SK-N-SH treated with all-trans-retinoic acid at 6 μM for 48 hours (cell line): Measurements from ENCODE around the gene PALLD.

Source experiments
- ATAC-seq: fragments of 200-7000 bp; cut with Tn5 transposase; 3 replicates; pipeline ENCODE4 v1.9.1; 2020; ENCODE audit warnings: mild to moderate bottlenecking, moderate library complexity
- ARNTL ChIP-seq: fragments of 450-650 bp; formaldehyde crosslinking; IDR thresholded peaks from 2 replicates; pipeline ENCODE4 v1.5.0; 2020; ENCODE audit warnings: low read depth, mild to moderate bottlenecking, moderate library complexity, borderline replicate concordance
- BACH2 ChIP-seq: fragments of 250-450 bp; sonication (Bioruptor Pico); IDR thresholded peaks from 2 replicates; pipeline ENCODE4 v1.9.0; 2021; ENCODE audit warnings: mild to moderate bottlenecking, borderline replicate concordance
- CREB5 ChIP-seq: fragments of 250-450 bp; sonication (Bioruptor Pico); IDR thresholded peaks from 2 replicates; pipeline ENCODE4 v1.5.1; 2020; ENCODE audit warnings: low read depth, mild to moderate bottlenecking, moderate library complexity
- CSDC2 ChIP-seq: fragments of 250-450 bp; sonication (Bioruptor Pico); IDR thresholded peaks from 2 replicates; pipeline ENCODE4 v1.5.0; 2020; ENCODE audit warnings: mild to moderate bottlenecking, moderate library complexity
- ESRRG ChIP-seq: fragments of 250-450 bp; sonication (Bioruptor Pico); IDR thresholded peaks from 2 replicates; pipeline ENCODE4 v1.6.1; 2021; ENCODE audit warnings: mild to moderate bottlenecking
- GLIS3 ChIP-seq: fragments of 250-450 bp; sonication (Bioruptor Pico); IDR thresholded peaks from 2 replicates; pipeline ENCODE4 v1.5.0; 2020; ENCODE audit warnings: mild to moderate bottlenecking, moderate library complexity
- ISL1 ChIP-seq: fragments of 250-450 bp; sonication (Bioruptor Pico); IDR thresholded peaks from 2 replicates; pipeline ENCODE4 v2.1.2; 2022; ENCODE audit warnings: mild to moderate bottlenecking, moderate library complexity
- PATZ1 ChIP-seq: fragments of 250-450 bp; sonication (Bioruptor Pico); IDR thresholded peaks from 2 replicates; pipeline ENCODE4 v1.8.0; 2020; ENCODE audit warnings: mild to moderate bottlenecking, moderate library complexity, borderline replicate concordance
- POU6F1 ChIP-seq: fragments of 250-450 bp; sonication (Bioruptor Pico); IDR thresholded peaks from 2 replicates; pipeline ENCODE4 v1.8.0; 2021; ENCODE audit warnings: low read depth, mild to moderate bottlenecking, moderate library complexity, borderline replicate concordance
- PPARA ChIP-seq: fragments of 250-450 bp; sonication (Bioruptor Pico); IDR thresholded peaks from 2 replicates; pipeline ENCODE4 v1.5.0; 2020; ENCODE audit warnings: mild to moderate bottlenecking, borderline replicate concordance
- RARB ChIP-seq: fragments of 250-450 bp; sonication (Bioruptor Pico); IDR thresholded peaks from 2 replicates; pipeline ENCODE4 v1.8.0; 2021; ENCODE audit warnings: mild to moderate bottlenecking, moderate library complexity
- SNAI2 ChIP-seq: fragments of 250-450 bp; sonication (Bioruptor Pico); IDR thresholded peaks from 2 replicates; pipeline ENCODE4 v1.5.0; 2020; ENCODE audit warnings: mild to moderate bottlenecking, moderate library complexity
- TCF4 ChIP-seq: fragments of 250-450 bp; sonication (Bioruptor Pico); IDR thresholded peaks from 2 replicates; pipeline ENCODE4 v1.8.0; 2021; ENCODE audit warnings: mild to moderate bottlenecking, moderate library complexity, borderline replicate concordance
- TOX ChIP-seq: fragments of 250-450 bp; sonication (Bioruptor Pico); IDR thresholded peaks from 2 replicates; pipeline ENCODE4 v1.8.0; 2021; ENCODE audit warnings: mild to moderate bottlenecking, moderate library complexity, borderline replicate concordance
- TSHZ2 ChIP-seq: fragments of 250-450 bp; sonication (Bioruptor Pico); IDR thresholded peaks from 2 replicates; pipeline ENCODE4 v1.5.0; 2020; ENCODE audit warnings: mild to moderate bottlenecking, moderate library complexity
- ZFP3 ChIP-seq: fragments of 250-450 bp; sonication (Bioruptor Pico); IDR thresholded peaks from 2 replicates; pipeline ENCODE4 v1.5.0; 2020; ENCODE audit warnings: mild to moderate bottlenecking, moderate library complexity
- ZFP30 ChIP-seq: fragments of 450-650 bp; formaldehyde crosslinking; IDR thresholded peaks from 2 replicates; pipeline ENCODE4 v1.5.0; 2022; ENCODE audit warnings: mild to moderate bottlenecking, moderate library complexity
- ZNF565 ChIP-seq: fragments of 450-650 bp; formaldehyde crosslinking; conservative IDR thresholded peaks from 2 replicates; pipeline ENCODE4 v1.5.0; 2020; ENCODE audit warnings: low read depth, mild to moderate bottlenecking, moderate library complexity
- ZNF70 ChIP-seq: fragments of 450-650 bp; formaldehyde crosslinking; IDR thresholded peaks from 2 replicates; pipeline ENCODE4 v1.5.0; 2020; ENCODE audit warnings: mild to moderate bottlenecking, moderate library complexity
- ZNF8 ChIP-seq: fragments of 450-650 bp; formaldehyde crosslinking; IDR thresholded peaks from 2 replicates; pipeline ENCODE4 v1.5.0; 2020; ENCODE audit warnings: mild to moderate bottlenecking, moderate library complexity

The PALLD gene

GRCh38 chr4:168598191-168598590, 101.3 kb downstream of the PALLD start:
- TF ChIP-seq TOX (no peak), TCF4 (CRISPR knock-in tag) (no peak)
- ATAC-seq: peak; percentile 43; the same call in 2 of the 3 replicates

- TF ChIP-seq ZNF70 (CRISPR knock-in tag) (no peak), POU6F1 (no peak), ZFP30 (CRISPR knock-in tag) (no peak), ZFP3 (CRISPR knock-in tag) (no peak)
Observed at GRCh38 chr4:168600796-168601583, 104.1 kb downstream of the PALLD start.

GRCh38 chr4:168601899-168602298, 105.0 kb downstream of the PALLD start:
- TF ChIP-seq PATZ1 (CRISPR knock-in tag): no peak
- TF ChIP-seq ZFP3 (CRISPR knock-in tag): no peak
- no peak for TF ChIP-seq ESRRG (CRISPR knock-in tag)
- TF ChIP-seq CREB5 (CRISPR knock-in tag): no peak
- TF ChIP-seq ZNF565: no peak
- TF ChIP-seq TSHZ2 (CRISPR knock-in tag): no peak
- no peak for TF ChIP-seq GLIS3 (CRISPR knock-in tag)
- no peak for ATAC-seq

More at GRCh38 chr4:168600796-168601583, 104.1 kb downstream of the PALLD start:
- no peak for ATAC-seq

- 0 out of 2 replicates have a peak, but pooled peaks have one; percentile 53 for TF ChIP-seq TOX
- TF ChIP-seq RARB (CRISPR knock-in tag): no peak
- no peak for TF ChIP-seq BACH2
- TF ChIP-seq ISL1 (CRISPR knock-in tag): peak; percentile 77
- peak; percentile 95 for ATAC-seq
Observed at GRCh38 chr4:168604496-168605373, 107.9 kb downstream of the PALLD start.

- ATAC-seq: peak; percentile 95
- TF ChIP-seq BACH2: no peak
- no peak for TF ChIP-seq ZFP3 (CRISPR knock-in tag)
- TF ChIP-seq ZNF565: no peak
- TF ChIP-seq PPARA (CRISPR knock-in tag): no peak
- TF ChIP-seq POU6F1: no peak
- no peak for TF ChIP-seq RARB (CRISPR knock-in tag)
- TF ChIP-seq ARNTL (CRISPR knock-in tag): no peak
- TF ChIP-seq CSDC2 (CRISPR knock-in tag): no peak
- TF ChIP-seq TOX: no peak
- TF ChIP-seq ISL1 (CRISPR knock-in tag): no peak
- TF ChIP-seq ZNF8 (CRISPR knock-in tag): no peak
- no peak for TF ChIP-seq CREB5 (CRISPR knock-in tag)
- no peak for TF ChIP-seq SNAI2
Observed at GRCh38 chr4:168605411-168605810, 108.6 kb downstream of the PALLD start.
